ENCODE measurements around the gene CDH23. TPM values are rescaled to one million over a fixed set of nuclear protein-coding genes. Genes with fewer than 3 reads are reported as not detected.

The CDH23 gene
- total RNA-seq, 4 donors from 2014 or later: 14.4 to 29.6 (median 19.7) TPM

DNA sequence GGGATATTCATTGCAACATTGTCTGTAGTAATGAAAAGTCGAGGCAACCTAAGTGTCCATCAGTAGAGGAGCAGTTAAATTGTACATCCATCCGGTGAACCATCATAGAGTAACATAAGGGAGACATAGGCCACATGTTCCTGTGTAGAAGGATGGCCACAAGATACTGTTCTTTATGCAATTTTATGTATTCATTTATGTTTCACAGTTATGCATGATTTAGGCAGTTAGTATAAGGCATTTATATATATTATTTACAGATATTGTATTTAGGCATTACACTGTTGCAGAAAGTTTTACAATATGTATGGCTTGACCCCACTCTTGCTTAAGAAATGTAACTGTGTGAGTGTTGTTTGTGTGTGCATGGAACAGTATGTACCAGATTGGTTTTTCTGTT is 36.0 kb upstream of the CDH23 start:
- no peak overlapping the region for H3K4me3 ChIP-seq
- H3K36me3 ChIP-seq: peaks cover 8 to 74% (median 34%) of the 10 kb centered on the region in 4 donors
- no peak overlapping the region for H3K27ac ChIP-seq (replicated peaks in 1 of 4)
- H3K27me3 ChIP-seq: no peaks in the 10 kb centered on the region
- 96% methylated on average over 2 of the region's 2 CpGs for WGBS
- DNase-seq (ENCODE audit: extremely low spot score): no peak
- intact Hi-C loops (cut with DNase I): no loop called here
- peaks cover 0 to 14% (median 4%) of the 10 kb centered on the region in 4 donors for H3K4me1 ChIP-seq
- H3K9me3 ChIP-seq: no peaks in the 10 kb centered on the region
- TF ChIP-seq POLR2A (IDR thresholded peaks at IDR 0.05; ENCODE audit: low read depth): no peak
- TF ChIP-seq, protein P1, sequence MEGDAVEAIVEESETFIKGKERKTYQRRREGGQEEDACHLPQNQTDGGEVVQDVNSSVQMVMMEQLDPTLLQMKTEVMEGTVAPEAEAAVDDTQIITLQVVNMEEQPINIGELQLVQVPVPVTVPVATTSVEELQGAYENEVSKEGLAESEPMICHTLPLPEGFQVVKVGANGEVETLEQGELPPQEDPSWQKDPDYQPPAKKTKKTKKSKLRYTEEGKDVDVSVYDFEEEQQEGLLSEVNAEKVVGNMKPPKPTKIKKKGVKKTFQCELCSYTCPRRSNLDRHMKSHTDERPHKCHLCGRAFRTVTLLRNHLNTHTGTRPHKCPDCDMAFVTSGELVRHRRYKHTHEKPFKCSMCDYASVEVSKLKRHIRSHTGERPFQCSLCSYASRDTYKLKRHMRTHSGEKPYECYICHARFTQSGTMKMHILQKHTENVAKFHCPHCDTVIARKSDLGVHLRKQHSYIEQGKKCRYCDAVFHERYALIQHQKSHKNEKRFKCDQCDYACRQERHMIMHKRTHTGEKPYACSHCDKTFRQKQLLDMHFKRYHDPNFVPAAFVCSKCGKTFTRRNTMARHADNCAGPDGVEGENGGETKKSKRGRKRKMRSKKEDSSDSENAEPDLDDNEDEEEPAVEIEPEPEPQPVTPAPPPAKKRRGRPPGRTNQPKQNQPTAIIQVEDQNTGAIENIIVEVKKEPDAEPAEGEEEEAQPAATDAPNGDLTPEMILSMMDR (IDR thresholded peaks at IDR 0.05): no peak
- TF ChIP-seq POLR2AphosphoS5 (IDR thresholded peaks at IDR 0.05): no peak

DNA sequence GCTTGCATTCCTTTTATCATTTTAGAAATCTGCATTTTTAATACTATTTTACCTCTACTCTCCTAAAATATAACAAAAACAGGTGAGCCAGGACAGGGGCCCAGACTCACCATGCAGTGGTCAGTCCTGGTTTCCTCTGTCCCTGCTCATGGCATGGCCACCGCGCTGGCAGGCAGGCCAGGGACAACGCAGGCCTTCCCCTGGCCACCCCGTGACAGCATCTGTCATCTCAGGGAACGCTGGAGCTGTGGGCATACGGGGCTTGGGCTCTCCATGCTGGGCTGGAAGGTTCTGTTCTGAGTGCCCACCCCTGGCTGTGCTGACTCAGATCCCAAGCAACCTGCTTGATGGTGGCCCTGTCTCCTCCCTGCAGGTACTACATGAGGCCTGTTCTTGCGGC is 35.1 kb upstream of the CDH23 start:
- H3K27ac ChIP-seq (replicated peaks in 1 of 4): no peak overlapping the region
- intact Hi-C loops (cut with DNase I): no loop called here
- H3K4me3 ChIP-seq: no peak overlapping the region
- no peak for TF ChIP-seq POLR2AphosphoS5 (IDR thresholded peaks at IDR 0.05)
- TF ChIP-seq, protein P1 (IDR thresholded peaks at IDR 0.05): no peak
- TF ChIP-seq POLR2A (IDR thresholded peaks at IDR 0.05; ENCODE audit: low read depth): no peak
- no peak for TF ChIP-seq EP300 (IDR thresholded peaks at IDR 0.05)
- 100% methylated on average over 7 of the region's 7 CpGs for WGBS
- no peak for DNase-seq (ENCODE audit: extremely low spot score)
- no peaks in the 10 kb centered on the region for H3K9me3 ChIP-seq
- H3K4me1 ChIP-seq: peaks cover 0 to 14% (median 4%) of the 10 kb centered on the region in 4 donors
- H3K27me3 ChIP-seq: no peaks in the 10 kb centered on the region
- peaks cover 4 to 65% (median 30%) of the 10 kb centered on the region in 4 donors for H3K36me3 ChIP-seq

DNA sequence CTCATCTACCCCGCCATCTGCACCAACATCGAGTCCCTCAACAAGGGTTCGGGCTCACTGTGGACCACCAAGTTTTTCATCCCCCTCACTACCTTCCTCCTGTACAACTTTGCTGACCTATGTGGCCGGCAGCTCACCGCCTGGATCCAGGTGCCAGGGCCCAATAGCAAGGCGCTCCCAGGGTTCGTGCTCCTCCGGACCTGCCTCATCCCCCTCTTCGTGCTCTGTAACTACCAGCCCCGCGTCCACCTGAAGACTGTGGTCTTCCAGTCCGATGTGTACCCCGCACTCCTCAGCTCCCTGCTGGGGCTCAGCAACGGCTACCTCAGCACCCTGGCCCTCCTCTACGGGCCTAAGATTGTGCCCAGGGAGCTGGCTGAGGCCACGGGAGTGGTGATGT is 34.6 kb upstream of the CDH23 start:
- H3K4me1 ChIP-seq: peaks cover 0 to 14% (median 4%) of the 10 kb centered on the region in 4 donors
- H3K36me3 ChIP-seq: peaks cover 0 to 60% (median 27%) of the 10 kb centered on the region in 4 donors
- WGBS: 95% methylated on average over 16 of the region's 16 CpGs
- intact Hi-C loops (cut with DNase I): no loop called here
- no peaks in the 10 kb centered on the region for H3K9me3 ChIP-seq
- TF ChIP-seq EP300 (IDR thresholded peaks at IDR 0.05): no peak
- no peak for TF ChIP-seq POLR2AphosphoS5 (IDR thresholded peaks at IDR 0.05)
- TF ChIP-seq, protein P1 (IDR thresholded peaks at IDR 0.05): no peak
- H3K4me3 ChIP-seq: no peak overlapping the region
- no peaks in the 10 kb centered on the region for H3K27me3 ChIP-seq
- no peak for DNase-seq (ENCODE audit: extremely low spot score)
- H3K27ac ChIP-seq (replicated peaks in 1 of 4): no peak overlapping the region

DNA sequence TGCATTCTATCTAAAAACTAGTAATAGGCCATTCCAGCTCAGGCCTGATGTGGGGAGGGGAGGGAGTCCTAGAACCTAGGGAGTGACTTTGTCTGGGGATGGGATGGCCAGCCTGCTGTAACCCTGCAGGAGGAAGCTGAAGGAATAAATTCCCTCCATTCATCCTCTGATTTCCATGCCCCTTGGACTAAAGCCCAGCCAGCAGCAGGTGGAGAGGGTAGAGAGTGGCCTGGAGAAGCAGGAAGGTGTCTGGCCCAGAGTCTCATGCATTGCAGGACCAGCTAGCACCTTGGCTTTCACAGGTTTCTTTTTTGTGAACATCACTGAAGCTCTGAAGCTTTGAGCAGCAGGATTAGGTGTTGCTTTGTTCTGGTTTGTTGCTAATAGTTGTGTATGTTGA is 32.8 kb upstream of the CDH23 start:
- TF ChIP-seq, protein P1 (IDR thresholded peaks at IDR 0.05): no peak
- TF ChIP-seq POLR2AphosphoS5 (IDR thresholded peaks at IDR 0.05) (no peak), POLR2A (IDR thresholded peaks at IDR 0.05; ENCODE audit: low read depth) (no peak), EP300 (IDR thresholded peaks at IDR 0.05) (no peak)
- peaks cover 0 to under 1% (median 0%) of the 10 kb centered on the region in 4 donors for H3K4me1 ChIP-seq
- no peaks in the 10 kb centered on the region for H3K9me3 ChIP-seq
- intact Hi-C loops (cut with DNase I): no loop called here
- H3K27ac ChIP-seq (replicated peaks in 1 of 4): no peak overlapping the region
- no peaks in the 10 kb centered on the region for H3K27me3 ChIP-seq
- peaks cover 0 to 42% (median 21%) of the 10 kb centered on the region in 4 donors for H3K36me3 ChIP-seq
- DNase-seq (ENCODE audit: extremely low spot score): no peak
- H3K4me3 ChIP-seq: no peak overlapping the region

DNA sequence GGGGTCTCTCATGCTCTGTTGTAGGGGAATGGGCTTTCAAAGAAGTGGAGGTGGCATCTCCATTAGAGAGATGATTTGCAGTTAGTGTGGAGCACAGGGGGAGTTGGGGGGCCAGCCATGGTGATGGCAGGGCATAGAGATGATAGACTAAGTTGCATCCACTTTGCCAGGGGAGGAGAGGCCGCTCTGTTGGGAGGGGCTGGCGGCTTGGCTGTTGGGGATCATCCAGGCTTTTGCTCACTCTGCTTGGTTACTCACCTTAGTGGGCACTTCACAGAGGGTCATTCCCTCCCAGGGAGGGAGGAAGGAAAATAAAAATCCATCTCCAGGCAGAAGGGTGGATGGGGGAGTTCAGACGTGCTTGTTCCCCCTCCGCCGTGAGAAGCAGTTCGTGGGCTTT is 31.4 kb upstream of the CDH23 start:
- no peak for TF ChIP-seq POLR2A (IDR thresholded peaks at IDR 0.05; ENCODE audit: low read depth)
- no peak for TF ChIP-seq EP300 (IDR thresholded peaks at IDR 0.05)
- TF ChIP-seq, protein P1 (IDR thresholded peaks at IDR 0.05): no peak
- TF ChIP-seq POLR2AphosphoS5 (IDR thresholded peaks at IDR 0.05): no peak

More for the DNA sequence above, 31.4 kb upstream of the CDH23 start:
- WGBS: 95% methylated on average over 6 of the region's 6 CpGs
- peaks cover 0 to 6% (median 0%) of the 10 kb centered on the region in 4 donors for H3K27me3 ChIP-seq
- H3K4me3 ChIP-seq: no peak overlapping the region
- H3K4me1 ChIP-seq: no peaks in the 10 kb centered on the region
- intact Hi-C loops (cut with DNase I): no loop called here
- no peak for DNase-seq (ENCODE audit: extremely low spot score)
- H3K36me3 ChIP-seq: peaks cover 0 to 34% (median 21%) of the 10 kb centered on the region in 4 donors
- H3K27ac ChIP-seq (replicated peaks in 1 of 4): no peak overlapping the region
- H3K9me3 ChIP-seq: no peaks in the 10 kb centered on the region
